PC-3 (cell line): ENCODE data around the gene IGSF3.

ENCODE experiments used
- CTCF ChIP-seq: fragments of 300-600 bp; sonication (generic); conservative IDR thresholded peaks from 2 replicates; pipeline ENCODE4 v1.5.1; 2017; ENCODE audit warnings: antibody characterized with exemption, low read depth, mild to moderate bottlenecking, low read length
- EZH2 ChIP-seq: fragments of 300-600 bp; sonication (generic); IDR thresholded peaks from one replicate; pipeline ENCODE4 v1.6.1; 2017; ENCODE audit warnings: antibody characterized with exemption, mild to moderate bottlenecking, low read length; ENCODE audit not compliant: unreplicated experiment
- EZH2phosphoT487 ChIP-seq: fragments of 300-600 bp; sonication (generic); IDR thresholded peaks from 2 replicates; pipeline ENCODE4 v1.6.1; 2018; ENCODE audit warnings: mild to moderate bottlenecking, antibody characterized with exemption, low read length, borderline replicate concordance

- no peak for TF ChIP-seq CTCF
- no peak for TF ChIP-seq EZH2phosphoT487
- no peak for TF ChIP-seq EZH2
Observed at GRCh38 chr1:116532671-116533428, 134.7 kb downstream of the IGSF3 start.
